ENCODE results near the gene FGF6.

Gene FGF6

GRCh38 chr12:4392223-4392742, 53.3 kb downstream of the FGF6 start:
- TF ChIP-seq CTCF (IDR thresholded peaks at IDR 0.05; ENCODE audit: insufficient read depth, low read depth, low read length, missing control alignments): no peak
- DNase-seq (ENCODE audit: low read depth): no peak
- no peak overlapping the region for H3K4me3 ChIP-seq (ENCODE audit: low read depth, low read length)

- no peak for TF ChIP-seq CTCF (IDR thresholded peaks at IDR 0.05; ENCODE audit: insufficient read depth, low read depth, low read length, missing control alignments)
- H3K4me3 ChIP-seq (ENCODE audit: low read depth, low read length): no peak overlapping the region
- DNase-seq (ENCODE audit: low read depth): no peak
These were observed 57.0 kb downstream of the FGF6 start for GRCh38 chr12:4388662-4389061.

GRCh38 chr12:4388032-4388431, 57.6 kb downstream of the FGF6 start:
- no peak for TF ChIP-seq CTCF (IDR thresholded peaks at IDR 0.05; ENCODE audit: insufficient read depth, low read depth, low read length, missing control alignments)
- H3K4me3 ChIP-seq (ENCODE audit: low read depth, low read length): no peak overlapping the region
- no peak for DNase-seq (ENCODE audit: low read depth)

GRCh38 chr12:4387607-4388006, 58.0 kb downstream of the FGF6 start:
- H3K4me3 ChIP-seq (ENCODE audit: low read depth, low read length): no peak overlapping the region
- TF ChIP-seq CTCF (IDR thresholded peaks at IDR 0.05; ENCODE audit: insufficient read depth, low read depth, low read length, missing control alignments): no peak
- no peak for DNase-seq (ENCODE audit: low read depth)

- no peak overlapping the region for H3K4me3 ChIP-seq (ENCODE audit: low read depth, low read length)
- TF ChIP-seq CTCF (IDR thresholded peaks at IDR 0.05; ENCODE audit: insufficient read depth, low read depth, low read length, missing control alignments): no peak
- no peak for DNase-seq (ENCODE audit: low read depth)
These were observed 58.8 kb downstream of the FGF6 start for GRCh38 chr12:4386801-4387200.

Measured in GM12865 (cell line).